Measurements from ENCODE around the gene DEPDC5. TPM values are rescaled to one million over a fixed set of nuclear protein-coding genes. Genes with fewer than 3 reads are reported as not detected.

The DEPDC5 gene
- total RNA-seq, 1 donor from 2014 or later, result 13.6 TPM

GRCh38 chr22:31726692-31727091 lies 27.1 kb upstream of the DEPDC5 start:
- no peak for DNase-seq (ENCODE audit: low read depth)
- no peak for TF ChIP-seq CTCF (IDR thresholded peaks at IDR 0.05; ENCODE audit: insufficient read depth, low read length, poor library complexity, severe bottlenecking)
- Histone ChIP-seq H3K4me3 (ENCODE audit: low read depth, low read length) (no peak overlapping the region), H3K27me3 (ENCODE audit: control insufficient read depth, insufficient read depth, low read length) (no peaks in the 10 kb centered on the region), H3K36me3 (ENCODE audit: control insufficient read depth, insufficient read depth, low read length) (no peaks in the 10 kb centered on the region)

- H3K4me3 ChIP-seq (ENCODE audit: low read depth, low read length), result no peak overlapping the region
- no peak for DNase-seq (ENCODE audit: low read depth)
- H3K36me3 ChIP-seq (ENCODE audit: control insufficient read depth, insufficient read depth, low read length), result no peaks in the 10 kb centered on the region
- TF ChIP-seq CTCF (IDR thresholded peaks at IDR 0.05; ENCODE audit: insufficient read depth, low read length, poor library complexity, severe bottlenecking), result no peak
- H3K27me3 ChIP-seq (ENCODE audit: control insufficient read depth, insufficient read depth, low read length), result no peaks in the 10 kb centered on the region
Measured at GRCh38 chr22:31728857-31729256, 25.0 kb upstream of the DEPDC5 start.

- no peaks in the 10 kb centered on the region for H3K36me3 ChIP-seq (ENCODE audit: control insufficient read depth, insufficient read depth, low read length)
- no peak overlapping the region for H3K4me3 ChIP-seq (ENCODE audit: low read depth, low read length)
- H3K27me3 ChIP-seq (ENCODE audit: control insufficient read depth, insufficient read depth, low read length), result no peaks in the 10 kb centered on the region
- DNase-seq (ENCODE audit: low read depth), result no peak
- TF ChIP-seq CTCF (IDR thresholded peaks at IDR 0.05; ENCODE audit: insufficient read depth, low read length, poor library complexity, severe bottlenecking), result no peak
Measured at GRCh38 chr22:31730344-31730711, 23.5 kb upstream of the DEPDC5 start.

- DNase-seq (ENCODE audit: low read depth), result no peak
- Histone ChIP-seq H3K36me3 (ENCODE audit: control insufficient read depth, insufficient read depth, low read length) (no peaks in the 10 kb centered on the region), H3K27me3 (ENCODE audit: control insufficient read depth, insufficient read depth, low read length) (no peaks in the 10 kb centered on the region), H3K4me3 (ENCODE audit: low read depth, low read length) (no peak overlapping the region)
- no peak for TF ChIP-seq CTCF (IDR thresholded peaks at IDR 0.05; ENCODE audit: insufficient read depth, low read length, poor library complexity, severe bottlenecking)
Measured at GRCh38 chr22:31732089-31732829, 21.6 kb upstream of the DEPDC5 start.

- H3K4me3 ChIP-seq (ENCODE audit: low read depth, low read length), result no peak overlapping the region
- no peak for DNase-seq (ENCODE audit: low read depth)
- H3K27me3 ChIP-seq (ENCODE audit: control insufficient read depth, insufficient read depth, low read length), result no peaks in the 10 kb centered on the region
- no peak for TF ChIP-seq CTCF (IDR thresholded peaks at IDR 0.05; ENCODE audit: insufficient read depth, low read length, poor library complexity, severe bottlenecking)
- no peaks in the 10 kb centered on the region for H3K36me3 ChIP-seq (ENCODE audit: control insufficient read depth, insufficient read depth, low read length)
Measured at GRCh38 chr22:31733580-31734079, 20.2 kb upstream of the DEPDC5 start.

GRCh38 chr22:31734512-31734911 lies 19.3 kb upstream of the DEPDC5 start:
- Histone ChIP-seq H3K4me3 (ENCODE audit: low read depth, low read length) (no peak overlapping the region), H3K27me3 (ENCODE audit: control insufficient read depth, insufficient read depth, low read length) (no peaks in the 10 kb centered on the region), H3K36me3 (ENCODE audit: control insufficient read depth, insufficient read depth, low read length) (no peaks in the 10 kb centered on the region)
- TF ChIP-seq CTCF (IDR thresholded peaks at IDR 0.05; ENCODE audit: insufficient read depth, low read length, poor library complexity, severe bottlenecking), result no peak
- DNase-seq (ENCODE audit: low read depth), result no peak

All from kidney epithelial cell (primary cell).